GM18526 (cell line): ENCODE results near the gene APOBEC2.

Experiments used
- POLR2A ChIP-seq: IDR thresholded peaks from 3 replicates; pipeline ENCODE4 v1.6.1; 2011; ENCODE audit not compliant: insufficient read length; ENCODE audit errors: extremely low read depth

The APOBEC2 gene

DNA sequence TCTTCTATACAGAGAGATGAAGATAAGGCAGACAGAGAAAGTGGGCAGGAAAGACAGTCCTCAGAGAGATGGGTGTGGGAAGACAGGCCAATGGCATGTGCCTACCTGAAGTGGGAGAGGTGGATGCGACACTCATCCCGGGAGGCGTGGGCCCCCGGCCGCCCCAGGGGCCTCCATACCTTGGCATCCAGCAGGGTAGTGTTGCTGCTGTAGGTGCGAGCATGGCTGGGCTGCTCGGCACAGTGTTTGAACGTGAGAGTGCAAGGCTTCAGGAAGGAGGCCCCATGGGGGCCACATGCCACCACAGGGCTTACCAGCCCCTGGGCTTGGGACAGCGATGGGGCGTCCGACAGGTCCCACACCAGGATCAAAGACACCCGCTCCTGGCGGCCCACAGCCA, 19.2 kb upstream of the APOBEC2 start:
- no peak for TF ChIP-seq POLR2A

DNA sequence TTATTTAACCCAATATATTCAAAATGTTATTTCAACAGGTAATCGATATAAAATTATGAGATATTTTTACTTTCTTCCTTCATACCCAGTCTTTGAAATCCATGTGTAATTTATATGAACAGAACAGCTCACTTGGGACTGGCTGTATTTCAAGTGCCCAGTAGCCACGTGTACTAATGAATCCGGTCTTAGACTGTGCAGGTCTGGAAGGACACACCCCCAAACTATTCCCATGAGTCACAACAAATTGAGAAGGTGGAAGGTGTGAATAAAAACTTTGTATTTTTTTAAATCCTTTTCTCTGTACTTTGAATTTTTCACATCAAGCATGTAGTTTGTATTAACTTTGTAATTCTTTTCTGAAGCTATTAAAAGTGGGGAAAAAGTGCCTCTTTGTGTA, 16.8 kb upstream of the APOBEC2 start:
- TF ChIP-seq POLR2A = no peak

GRCh38 chr6:41036601-41037000, 16.4 kb upstream of the APOBEC2 start:
- TF ChIP-seq POLR2A = no peak

GRCh38 chr6:41037107-41037900, 15.7 kb upstream of the APOBEC2 start:
- no peak for TF ChIP-seq POLR2A

DNA sequence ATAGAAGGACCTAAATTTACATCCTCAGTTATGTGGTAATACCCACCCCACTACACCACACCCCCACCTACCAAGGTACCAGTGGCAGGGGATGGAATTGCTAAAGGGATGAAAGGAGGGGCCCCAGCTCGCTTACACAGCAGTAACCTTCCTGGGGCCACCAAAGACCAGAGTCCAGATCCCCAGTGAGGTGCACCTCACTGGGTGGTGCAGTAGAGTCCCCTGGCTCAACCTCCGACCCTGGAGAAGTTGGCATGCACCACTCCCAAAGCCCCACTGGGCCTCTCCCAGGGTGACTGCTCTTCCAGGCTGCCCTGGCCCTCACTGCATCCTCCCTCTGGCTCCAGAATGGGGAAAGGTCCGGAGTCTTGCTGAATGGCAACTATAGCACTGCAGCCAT, 14.8 kb upstream of the APOBEC2 start:
- TF ChIP-seq POLR2A = no peak

- no peak for TF ChIP-seq POLR2A
Observed at GRCh38 chr6:41039060-41039998, 13.7 kb upstream of the APOBEC2 start, which contains the start of gene UNC5CL. TSS of gene UNC5CL (minus strand) at chr6:41039221. CDS start at chr6:41035074, 4,147 bp downstream.

GRCh38 chr6:41040101-41040939, 12.7 kb upstream of the APOBEC2 start:
- TF ChIP-seq POLR2A = no peak

DNA sequence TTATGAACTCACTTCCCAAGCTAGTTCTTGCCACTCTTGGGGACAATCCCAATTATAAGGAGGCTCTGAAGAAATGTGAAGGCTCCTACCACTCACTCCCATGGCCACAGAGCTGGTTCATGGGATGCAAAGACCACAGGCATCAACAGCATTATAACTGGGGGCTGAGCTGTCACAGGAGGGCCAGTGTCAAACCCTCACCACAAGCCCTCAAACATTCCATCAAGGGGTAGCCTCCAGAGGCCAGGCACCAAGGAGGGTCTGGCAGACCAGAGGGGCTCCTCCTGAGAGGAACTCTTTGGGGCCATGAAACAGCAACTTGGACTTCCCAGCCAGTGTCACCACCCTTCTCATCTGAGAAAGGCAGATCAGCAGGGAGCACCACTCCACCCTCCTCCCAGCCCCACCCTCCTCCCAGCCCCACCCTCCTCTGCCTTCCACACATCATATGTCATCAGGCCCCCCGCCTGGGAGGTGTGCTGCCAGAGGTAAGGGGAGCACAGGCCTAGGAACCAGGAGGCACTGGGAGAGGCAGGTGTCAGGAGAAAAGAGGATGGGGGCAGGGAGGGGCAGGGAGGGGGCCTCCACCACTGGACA, 12.0 kb upstream of the APOBEC2 start:
- no peak for TF ChIP-seq POLR2A

- TF ChIP-seq POLR2A = no peak
Observed at GRCh38 chr6:41042226-41043055, 10.6 kb upstream of the APOBEC2 start, which contains the start of gene TSPO2. TSS of gene TSPO2 (plus strand) at chr6:41042467. CDS start at chr6:41042986, 519 bp downstream.

GRCh38 chr6:41043151-41043550, 9.9 kb upstream of the APOBEC2 start:
- no peak for TF ChIP-seq POLR2A

DNA sequence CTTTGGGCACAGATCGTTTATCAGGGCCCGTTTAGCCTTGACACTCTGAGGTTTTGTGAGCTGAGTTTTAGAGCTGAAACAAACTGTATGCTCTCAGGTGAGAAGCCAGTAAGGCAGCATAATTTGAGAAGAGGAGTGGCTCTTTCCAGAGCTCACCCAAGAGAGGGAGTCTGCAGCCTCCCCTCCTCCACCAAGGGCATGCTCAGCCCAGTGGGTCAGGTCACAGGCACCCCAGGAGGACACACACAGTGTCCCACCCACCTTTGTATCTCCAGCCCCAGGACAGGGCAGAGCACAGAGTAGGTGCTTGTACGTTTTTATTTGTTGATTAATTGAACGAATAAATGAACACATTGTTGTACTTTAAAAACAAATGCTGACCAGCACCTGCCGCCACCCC, 7.3 kb upstream of the APOBEC2 start:
- TF ChIP-seq POLR2A = no peak

GRCh38 chr6:41046084-41046483, 6.9 kb upstream of the APOBEC2 start:
- no peak for TF ChIP-seq POLR2A

GRCh38 chr6:41047306-41047705, 5.7 kb upstream of the APOBEC2 start:
- TF ChIP-seq POLR2A = no peak

GRCh38 chr6:41047745-41048732, 5.0 kb upstream of the APOBEC2 start:
- TF ChIP-seq POLR2A = no peak
